Vagina (tissue), 2 donors: ENCODE measurements around the gene BNIP5. TPM values are rescaled to one million over a fixed set of nuclear protein-coding genes. Genes with fewer than 3 reads are reported as not detected.

Experiments
- DNase-seq, 2 donors: peaks; one replicate each; pipeline ENCODE4 v3.0.0-alpha.2; 2017; ENCODE audit errors: extremely low spot score in 2 of 2
- H3K27ac ChIP-seq: fragments of 200-600 bp; sonication (generic); one replicate; pipeline ENCODE4 v1.5.1; 2019
- H3K27me3 ChIP-seq: fragments of 200-600 bp; sonication (generic); one replicate; pipeline ENCODE4 v1.5.1; 2019
- H3K36me3 ChIP-seq, 2 donors: fragments of 200-600 bp; sonication (generic); one replicate each; pipeline ENCODE4 v1.5.1; 2017 to 2019
- H3K4me1 ChIP-seq: fragments of 200-600 bp; sonication (generic); one replicate; pipeline ENCODE4 v1.5.1; 2019
- H3K4me3 ChIP-seq, 2 donors: fragments of 200-600 bp; sonication (generic); 1 replicate in 1 of 2; 2 replicates in 1 of 2; pipeline ENCODE4 v1.5.1; 2016 to 2019
- H3K9me3 ChIP-seq: fragments of 200-600 bp; sonication (generic); one replicate; pipeline ENCODE4 v1.5.1; 2019
- POLR2A ChIP-seq, 2 donors: fragments of 450-650 bp; IDR thresholded peaks; one replicate each; pipeline ENCODE4 v1.6.1; 2017; ENCODE audit warnings: antibody characterized with exemption in 2 of 2, mild to moderate bottlenecking in 2 of 2, moderate library complexity in 2 of 2
- POLR2AphosphoS5 ChIP-seq, 2 donors: sonication (generic); formaldehyde crosslinking; IDR thresholded peaks; one replicate each; pipeline ENCODE4 v1.9.0; 2017; ENCODE audit warnings: antibody characterized with exemption in 2 of 2, mild to moderate bottlenecking in 2 of 2, low read depth in 1 of 2; ENCODE audit not compliant: insufficient read depth in 1 of 2
- intact Hi-C: fragments of 100-400 bp; cut with DNase I; formaldehyde crosslinking; loops from one replicate; pipeline ENCODE4 v1.15.1; 2023
- total RNA-seq: library from RNA; depleted of rRNA; stranded (reverse); fragments of >200 nt; gene quantifications from one replicate; pipeline ENCODE4 v1.2.3, GENCODE V29; 2016
- TF ChIP-seq, protein P1 (sequence below), 3 experiments: fragments of 450-650 bp in 2 of 3; fragments of 200-600 bp in 1 of 3; sonication (generic) in 1 of 3; IDR thresholded peaks; one replicate each; pipeline ENCODE4 v1.5.1; 2017 to 2019; ENCODE audit warnings: antibody characterized with exemption in 3 of 3, mild to moderate bottlenecking in 2 of 3, moderate library complexity in 2 of 3

BNIP5 gene
- total RNA-seq, 1 donor from 2014 or later: not detected

DNA sequence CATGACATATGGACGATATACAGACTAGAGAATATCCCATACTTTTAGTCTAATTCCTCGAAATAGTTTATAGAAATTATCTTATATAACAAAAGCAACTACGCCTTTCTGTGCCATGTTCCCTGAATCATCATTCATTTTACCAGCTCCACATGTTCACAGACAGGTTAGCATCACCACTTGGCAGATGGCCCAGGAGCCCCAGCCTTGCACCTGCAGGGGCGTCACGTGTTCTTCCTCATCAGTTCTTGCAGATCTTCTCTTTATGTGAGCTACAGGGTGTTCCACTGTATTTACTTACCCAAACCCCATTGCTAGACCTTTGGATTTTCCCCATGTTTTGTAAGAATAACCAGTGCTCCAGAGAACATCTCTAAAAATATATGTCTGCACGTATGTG, 12.6 kb upstream of the BNIP5 start:
- no peak overlapping the region for H3K4me3 ChIP-seq
- H3K27me3 ChIP-seq: no peaks in the 10 kb centered on the region
- no peak overlapping the region for H3K27ac ChIP-seq
- H3K36me3 ChIP-seq: no peaks in the 10 kb centered on the region
- peaks cover 7% of the 10 kb centered on the region for H3K4me1 ChIP-seq
- TF ChIP-seq POLR2A (IDR thresholded peaks at IDR 0.05) (no peak), POLR2AphosphoS5 (IDR thresholded peaks at IDR 0.05; ENCODE audit: insufficient read depth in 1 of 2, low read depth in 1 of 2) (no peak)
- TF ChIP-seq, protein P1, sequence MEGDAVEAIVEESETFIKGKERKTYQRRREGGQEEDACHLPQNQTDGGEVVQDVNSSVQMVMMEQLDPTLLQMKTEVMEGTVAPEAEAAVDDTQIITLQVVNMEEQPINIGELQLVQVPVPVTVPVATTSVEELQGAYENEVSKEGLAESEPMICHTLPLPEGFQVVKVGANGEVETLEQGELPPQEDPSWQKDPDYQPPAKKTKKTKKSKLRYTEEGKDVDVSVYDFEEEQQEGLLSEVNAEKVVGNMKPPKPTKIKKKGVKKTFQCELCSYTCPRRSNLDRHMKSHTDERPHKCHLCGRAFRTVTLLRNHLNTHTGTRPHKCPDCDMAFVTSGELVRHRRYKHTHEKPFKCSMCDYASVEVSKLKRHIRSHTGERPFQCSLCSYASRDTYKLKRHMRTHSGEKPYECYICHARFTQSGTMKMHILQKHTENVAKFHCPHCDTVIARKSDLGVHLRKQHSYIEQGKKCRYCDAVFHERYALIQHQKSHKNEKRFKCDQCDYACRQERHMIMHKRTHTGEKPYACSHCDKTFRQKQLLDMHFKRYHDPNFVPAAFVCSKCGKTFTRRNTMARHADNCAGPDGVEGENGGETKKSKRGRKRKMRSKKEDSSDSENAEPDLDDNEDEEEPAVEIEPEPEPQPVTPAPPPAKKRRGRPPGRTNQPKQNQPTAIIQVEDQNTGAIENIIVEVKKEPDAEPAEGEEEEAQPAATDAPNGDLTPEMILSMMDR (IDR thresholded peaks at IDR 0.05): no peak
- no peaks in the 10 kb centered on the region for H3K9me3 ChIP-seq
- intact Hi-C loops: loop anchor here (5.0 kb wide), 1 partner anchor 1137 kb away; the partner anchor contains the start of gene SCUBE3
- DNase-seq: no peak

- no peaks in the 10 kb centered on the region for H3K9me3 ChIP-seq
- H3K4me1 ChIP-seq: peaks cover 7% of the 10 kb centered on the region
- no peak overlapping the region for H3K4me3 ChIP-seq
- H3K27ac ChIP-seq: no peak overlapping the region
- no peak for DNase-seq
- H3K36me3 ChIP-seq: no peaks in the 10 kb centered on the region
- TF ChIP-seq POLR2A (IDR thresholded peaks at IDR 0.05) (no peak), POLR2AphosphoS5 (IDR thresholded peaks at IDR 0.05; ENCODE audit: insufficient read depth in 1 of 2, low read depth in 1 of 2) (no peak)
- TF ChIP-seq, protein P1 (IDR thresholded peaks at IDR 0.05): no peak
- no peaks in the 10 kb centered on the region for H3K27me3 ChIP-seq
- intact Hi-C loops: loop anchor here (5.0 kb wide), 1 partner anchor 1135 kb away; the partner anchor contains the start of gene SCUBE3
These were observed 10.9 kb upstream of the BNIP5 start for GRCh38 chr6:36347621-36348020.

- H3K36me3 ChIP-seq: no peaks in the 10 kb centered on the region
- no peak overlapping the region for H3K27ac ChIP-seq
- intact Hi-C loops: loop anchor here (5.0 kb wide), 1 partner anchor 1134 kb away; the partner anchor contains the start of gene SCUBE3
- TF ChIP-seq POLR2AphosphoS5 (IDR thresholded peaks at IDR 0.05; ENCODE audit: insufficient read depth in 1 of 2, low read depth in 1 of 2) (no peak), POLR2A (IDR thresholded peaks at IDR 0.05) (no peak)
- TF ChIP-seq, protein P1 (IDR thresholded peaks at IDR 0.05): no peak
- no peaks in the 10 kb centered on the region for H3K27me3 ChIP-seq
- H3K9me3 ChIP-seq: no peaks in the 10 kb centered on the region
- H3K4me3 ChIP-seq: no peak overlapping the region
- DNase-seq: no peak
- H3K4me1 ChIP-seq: peaks cover 7% of the 10 kb centered on the region
These were observed 10.0 kb upstream of the BNIP5 start for GRCh38 chr6:36346486-36347273.

DNA sequence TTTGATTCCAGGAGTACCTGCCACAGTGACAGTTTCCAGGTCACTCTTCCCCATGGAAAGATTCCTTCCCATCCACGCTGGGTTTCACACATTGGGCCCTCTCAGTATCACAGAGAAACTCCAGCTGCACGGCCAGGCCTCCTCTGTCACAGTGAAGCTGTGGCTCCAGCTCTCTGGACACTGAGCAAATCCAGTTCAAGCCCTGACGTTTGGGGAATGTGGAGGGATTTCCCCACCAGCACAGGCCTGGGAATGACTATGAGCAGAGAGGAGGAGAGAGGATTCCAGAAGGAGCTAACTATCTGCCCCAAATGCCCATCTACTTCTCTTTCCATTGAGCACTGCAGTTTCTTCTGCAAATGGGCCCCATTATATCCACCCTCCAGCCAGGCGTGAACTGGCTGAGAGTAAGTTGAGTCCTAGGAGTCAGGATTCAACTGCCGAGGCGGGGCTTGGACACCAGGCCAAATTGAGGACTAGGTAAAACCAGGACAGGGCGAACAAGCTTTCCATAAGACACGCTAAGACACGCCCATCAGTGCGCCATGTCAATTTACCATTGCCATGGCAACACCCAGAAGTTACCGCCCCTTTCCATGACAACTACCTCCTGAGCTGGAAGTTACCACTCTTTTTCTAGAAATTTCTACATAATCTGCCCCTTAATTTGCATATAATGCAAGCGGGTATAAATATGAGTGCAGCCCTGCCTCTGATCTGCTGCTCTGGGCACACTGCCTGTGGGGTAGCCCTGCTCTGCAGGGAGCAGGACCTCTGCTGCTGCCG, 9.2 kb upstream of the BNIP5 start:
- H3K4me3 ChIP-seq: no peak overlapping the region
- intact Hi-C loops: loop anchor here (5.0 kb wide), 1 partner anchor 1134 kb away; the partner anchor contains the start of gene SCUBE3
- H3K9me3 ChIP-seq: no peaks in the 10 kb centered on the region
- no peak for DNase-seq
- H3K27ac ChIP-seq: no peak overlapping the region
- H3K4me1 ChIP-seq: peaks cover 11% of the 10 kb centered on the region
- H3K36me3 ChIP-seq: no peaks in the 10 kb centered on the region
- H3K27me3 ChIP-seq: no peaks in the 10 kb centered on the region
- no peak for TF ChIP-seq POLR2AphosphoS5 (IDR thresholded peaks at IDR 0.05; ENCODE audit: insufficient read depth in 1 of 2, low read depth in 1 of 2)
- TF ChIP-seq POLR2A (IDR thresholded peaks at IDR 0.05): no peak
- TF ChIP-seq, protein P1 (IDR thresholded peaks at IDR 0.05): no peak
